H1 (cell line): ENCODE measurements around the gene ERH.

Source experiments
- CEBPB ChIP-seq: IDR thresholded peaks from 2 replicates; pipeline ENCODE4 v1.6.1; 2012; ENCODE audit warnings: low read depth, low read length
- CTCF ChIP-seq, 3 experiments: IDR thresholded peaks; 1 replicate in 2 of 3; 2 replicates in 1 of 3; pipeline versions ENCODE4 v1.5.1 to v1.6.1; 2011; ENCODE audit warnings: low read length in 3 of 3, mild to moderate bottlenecking in 3 of 3, inconsistent platforms in 2 of 3, low read depth in 1 of 3, moderate library complexity in 1 of 3; ENCODE audit not compliant: insufficient read depth in 1 of 3; ENCODE audit errors: control extremely low read depth in 1 of 3
- EGR1 ChIP-seq: IDR thresholded peaks from 2 replicates; pipeline ENCODE4 v1.6.1; 2011; ENCODE audit warnings: low read depth, low read length, borderline replicate concordance
- EP300 ChIP-seq, 2 experiments: IDR thresholded peaks; 1 replicate in 1 of 2; 2 replicates in 1 of 2; pipeline ENCODE4 v1.6.1; 2011 to 2012; ENCODE audit warnings: low read depth in 2 of 2, low read length in 2 of 2, mild to moderate bottlenecking in 2 of 2, borderline replicate concordance in 1 of 2, inconsistent platforms in 1 of 2, moderate library complexity in 1 of 2
- EZH2 ChIP-seq: fragments of 200-600 bp; sonication (generic); IDR thresholded peaks from 2 replicates; pipeline ENCODE4 v1.7.1; 2012; ENCODE audit warnings: low read depth, mild to moderate bottlenecking, moderate library complexity, low read length, inconsistent platforms; ENCODE audit not compliant: severe bottlenecking
- GABPA ChIP-seq: IDR thresholded peaks from 2 replicates; pipeline ENCODE4 v1.6.1; 2011; ENCODE audit warnings: mild to moderate bottlenecking, low read length, moderate library complexity, borderline replicate concordance; ENCODE audit not compliant: insufficient read depth
- HDAC2 ChIP-seq, 2 experiments: fragments of 300-600 bp in 1 of 2; sonication (generic) in 1 of 2; IDR thresholded peaks; 2 replicates each; pipeline ENCODE4 v1.6.1; 2011 to 2012; ENCODE audit warnings: low read depth in 2 of 2, low read length in 2 of 2, mild to moderate bottlenecking in 2 of 2, moderate library complexity in 2 of 2, borderline replicate concordance in 1 of 2, inconsistent platforms in 1 of 2
- KDM1A ChIP-seq: fragments of 200-600, 300-600 bp; sonication (generic); IDR thresholded peaks from 2 replicates; pipeline ENCODE4 v1.7.1; 2016; ENCODE audit warnings: mild to moderate bottlenecking, low read length, borderline replicate concordance
- KDM5A ChIP-seq: fragments of 200-600 bp; IDR thresholded peaks from 2 replicates; pipeline ENCODE4 v1.7.1; 2012; ENCODE audit warnings: mild to moderate bottlenecking, low read length, inconsistent platforms, mixed read lengths
- POLR2A ChIP-seq, 2 experiments: IDR thresholded peaks; 1 replicate in 1 of 2; 2 replicates in 1 of 2; pipeline ENCODE4 v1.6.1; 2011; ENCODE audit warnings: low read depth in 2 of 2, low read length in 2 of 2, mild to moderate bottlenecking in 2 of 2; ENCODE audit errors: control extremely low read depth in 1 of 2
- RBBP5 ChIP-seq: IDR thresholded peaks from 2 replicates; pipeline ENCODE4 v1.7.1; 2012; ENCODE audit warnings: low read depth, mild to moderate bottlenecking, inconsistent platforms, low read length, moderate library complexity, borderline replicate concordance
- SP2 ChIP-seq: IDR thresholded peaks from 2 replicates; pipeline ENCODE4 v1.6.1; 2012; ENCODE audit warnings: mild to moderate bottlenecking, low read length, inconsistent platforms

- TF ChIP-seq CTCF (IDR thresholded peaks at IDR 0.05; ENCODE audit: control extremely low read depth in 1 of 3, insufficient read depth in 1 of 3, low read depth in 1 of 3, low read length in 3 of 3) = no peak
- no peak for TF ChIP-seq EP300 (IDR thresholded peaks at IDR 0.05; ENCODE audit: borderline replicate concordance in 1 of 2, low read depth in 2 of 2, low read length in 2 of 2)
- no peak for TF ChIP-seq EGR1
- no peak for TF ChIP-seq CEBPB
- TF ChIP-seq EZH2 = no peak
- no peak for TF ChIP-seq POLR2A (IDR thresholded peaks at IDR 0.05; ENCODE audit: control extremely low read depth in 1 of 2, low read depth in 2 of 2, low read length in 2 of 2)
- no peak for TF ChIP-seq KDM5A
- TF ChIP-seq KDM1A = no peak
- no peak for TF ChIP-seq SP2
- no peak for TF ChIP-seq GABPA
- no peak for TF ChIP-seq HDAC2 (IDR thresholded peaks at IDR 0.05; ENCODE audit: borderline replicate concordance in 1 of 2, low read depth in 2 of 2, low read length in 2 of 2)
- no peak for TF ChIP-seq RBBP5
Observed at GRCh38 chr14:69429643-69430042, 31.5 kb upstream of the ERH start.
